LNCaP clone FGC (cell line): ENCODE results near the gene RAB34.

Experiments used
- DNase-seq: peaks from one replicate; pipeline ENCODE4 v3.0.0-alpha.2; 2011; ENCODE audit warnings: low read depth
- H3K4me3 ChIP-seq: 2 replicates; pipeline ENCODE4 v1.5.1; 2011; ENCODE audit warnings: mild to moderate bottlenecking, low read depth, low read length, control low read depth
- TF ChIP-seq, protein P1 (sequence below): IDR thresholded peaks from 2 replicates; pipeline ENCODE4 v1.5.1; 2012; ENCODE audit warnings: mild to moderate bottlenecking; ENCODE audit not compliant: control insufficient read depth, insufficient read depth; ENCODE audit errors: extremely low read depth

RAB34 gene

DNA sequence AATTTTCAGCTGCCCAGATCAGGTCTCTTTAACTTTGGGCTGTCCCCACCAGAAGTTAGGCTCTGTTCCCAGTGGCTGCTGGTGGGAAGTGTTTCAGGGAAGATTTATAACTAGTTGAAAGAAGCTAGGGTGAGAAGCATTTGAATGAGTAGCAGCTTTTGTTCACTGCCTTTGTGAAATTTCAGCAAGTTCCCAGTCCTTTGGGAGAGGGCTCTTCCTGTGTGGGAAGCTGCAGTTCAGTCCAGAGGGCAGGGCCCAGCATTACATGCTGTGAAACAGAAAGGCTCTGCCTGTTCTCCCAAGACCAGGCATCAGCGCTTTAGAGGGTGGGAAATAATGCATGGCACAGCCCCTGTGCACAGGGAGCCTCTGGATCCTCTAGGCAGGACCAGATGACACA, 23.8 kb downstream of the RAB34 start:
- no peak overlapping the region for H3K4me3 ChIP-seq
- TF ChIP-seq, protein P1, sequence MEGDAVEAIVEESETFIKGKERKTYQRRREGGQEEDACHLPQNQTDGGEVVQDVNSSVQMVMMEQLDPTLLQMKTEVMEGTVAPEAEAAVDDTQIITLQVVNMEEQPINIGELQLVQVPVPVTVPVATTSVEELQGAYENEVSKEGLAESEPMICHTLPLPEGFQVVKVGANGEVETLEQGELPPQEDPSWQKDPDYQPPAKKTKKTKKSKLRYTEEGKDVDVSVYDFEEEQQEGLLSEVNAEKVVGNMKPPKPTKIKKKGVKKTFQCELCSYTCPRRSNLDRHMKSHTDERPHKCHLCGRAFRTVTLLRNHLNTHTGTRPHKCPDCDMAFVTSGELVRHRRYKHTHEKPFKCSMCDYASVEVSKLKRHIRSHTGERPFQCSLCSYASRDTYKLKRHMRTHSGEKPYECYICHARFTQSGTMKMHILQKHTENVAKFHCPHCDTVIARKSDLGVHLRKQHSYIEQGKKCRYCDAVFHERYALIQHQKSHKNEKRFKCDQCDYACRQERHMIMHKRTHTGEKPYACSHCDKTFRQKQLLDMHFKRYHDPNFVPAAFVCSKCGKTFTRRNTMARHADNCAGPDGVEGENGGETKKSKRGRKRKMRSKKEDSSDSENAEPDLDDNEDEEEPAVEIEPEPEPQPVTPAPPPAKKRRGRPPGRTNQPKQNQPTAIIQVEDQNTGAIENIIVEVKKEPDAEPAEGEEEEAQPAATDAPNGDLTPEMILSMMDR: no peak
- no peak for DNase-seq

DNA sequence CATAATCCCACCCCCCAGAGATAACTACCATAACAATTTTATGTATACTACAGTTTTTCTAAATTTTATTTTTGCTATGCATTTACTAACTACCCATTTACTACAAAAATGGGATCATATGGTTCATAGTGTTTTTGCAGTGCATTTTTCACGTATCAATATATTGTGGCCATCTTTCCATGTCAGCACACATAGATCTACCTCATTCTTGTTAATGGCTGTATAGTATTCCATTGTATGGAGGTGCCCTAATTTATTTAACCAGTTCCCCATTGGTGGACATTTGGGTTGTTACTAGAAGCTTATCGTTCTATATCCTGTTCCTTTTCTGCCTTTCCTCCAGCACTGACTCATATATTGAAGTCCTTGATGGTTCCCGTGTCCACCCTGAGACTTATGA, 28.7 kb downstream of the RAB34 start:
- TF ChIP-seq, protein P1: no peak
- no peak for DNase-seq

DNA sequence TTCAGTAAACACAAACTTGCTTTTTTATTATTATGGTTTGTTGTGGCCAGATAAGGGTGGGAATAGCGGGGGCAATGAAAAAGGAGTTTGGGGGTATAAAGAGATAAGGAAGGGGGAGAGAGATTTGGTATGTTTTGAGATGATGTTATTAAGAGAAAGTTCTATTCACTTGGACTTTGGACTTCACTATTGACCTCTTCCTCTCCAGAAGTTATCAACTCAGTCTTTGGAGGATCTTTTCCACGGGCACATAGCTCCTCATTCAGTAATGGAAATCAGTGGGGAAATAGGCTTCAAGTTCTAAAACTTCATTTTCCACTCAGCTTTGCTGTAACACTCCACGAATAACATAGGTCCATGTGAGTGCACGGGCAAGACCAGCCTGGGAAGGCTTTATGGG, 29.2 kb downstream of the RAB34 start:
- no peak overlapping the region for H3K4me3 ChIP-seq
- TF ChIP-seq, protein P1: no peak
- DNase-seq: no peak

More for the DNA sequence above, 28.7 kb downstream of the RAB34 start:
- H3K4me3 ChIP-seq: no peak overlapping the region

DNA sequence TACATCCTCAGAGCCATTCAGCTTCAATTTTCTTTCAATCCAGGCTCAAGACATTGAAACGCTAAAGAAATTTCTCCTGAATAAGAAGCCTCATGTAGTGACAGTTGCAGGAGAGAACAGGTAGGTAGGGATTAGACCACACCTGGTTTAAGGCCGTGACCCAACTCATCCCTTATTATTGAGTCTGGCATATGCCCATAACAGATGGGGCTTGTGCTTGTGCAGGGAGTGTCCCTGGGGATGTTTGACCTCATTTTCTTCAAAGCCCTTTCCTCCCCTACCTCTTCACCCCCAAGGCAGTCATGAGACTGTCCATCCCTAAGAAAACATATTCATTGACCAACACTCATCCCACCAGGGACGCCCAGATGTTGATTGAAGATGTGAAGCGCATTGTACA, 31.4 kb downstream of the RAB34 start:
- H3K4me3 ChIP-seq: no peak overlapping the region
- no peak for DNase-seq
- TF ChIP-seq, protein P1: no peak

DNA sequence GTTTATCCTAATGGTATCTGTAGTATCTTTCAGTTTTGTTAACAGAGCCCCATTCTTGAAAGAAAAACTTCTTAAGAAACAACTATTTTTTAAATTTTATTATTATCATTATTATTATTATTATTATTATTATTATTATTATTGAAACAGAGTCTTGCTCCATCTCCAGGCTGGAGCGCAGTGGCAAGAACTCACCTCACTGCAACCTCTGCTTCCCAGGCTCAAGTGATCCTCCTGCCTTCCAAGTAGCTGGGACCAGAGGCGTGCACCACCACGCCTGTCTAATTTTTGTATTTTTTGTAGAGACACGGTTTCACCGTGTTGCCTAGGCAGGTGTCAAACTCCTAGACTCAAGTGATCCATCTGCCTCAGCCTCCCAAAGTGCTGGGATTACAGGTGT, 32.3 kb downstream of the RAB34 start:
- no peak for DNase-seq
- no peak overlapping the region for H3K4me3 ChIP-seq
- TF ChIP-seq, protein P1: no peak

DNA sequence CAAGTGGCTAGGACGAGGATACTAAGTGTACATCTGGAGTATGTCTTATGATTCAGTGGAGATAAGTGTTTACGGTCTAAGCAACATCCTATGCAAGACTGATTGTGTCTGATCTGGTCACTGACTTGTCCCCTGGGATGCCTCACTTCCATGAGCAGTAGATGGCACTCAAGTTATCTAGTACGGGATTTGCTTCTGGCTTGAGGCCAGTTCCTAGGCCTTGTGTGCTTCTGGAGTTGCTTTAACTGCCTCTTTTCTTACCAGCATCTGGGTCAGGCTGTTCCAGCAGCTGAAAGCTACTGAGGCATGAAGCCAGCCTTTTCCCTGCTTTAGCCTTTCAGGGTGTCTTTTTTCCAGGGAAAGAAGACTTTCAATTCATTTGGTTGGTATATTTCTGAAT, 32.7 kb downstream of the RAB34 start:
- no peak overlapping the region for H3K4me3 ChIP-seq
- TF ChIP-seq, protein P1: peak; percentile 60
- peak; percentile 65 for DNase-seq

DNA sequence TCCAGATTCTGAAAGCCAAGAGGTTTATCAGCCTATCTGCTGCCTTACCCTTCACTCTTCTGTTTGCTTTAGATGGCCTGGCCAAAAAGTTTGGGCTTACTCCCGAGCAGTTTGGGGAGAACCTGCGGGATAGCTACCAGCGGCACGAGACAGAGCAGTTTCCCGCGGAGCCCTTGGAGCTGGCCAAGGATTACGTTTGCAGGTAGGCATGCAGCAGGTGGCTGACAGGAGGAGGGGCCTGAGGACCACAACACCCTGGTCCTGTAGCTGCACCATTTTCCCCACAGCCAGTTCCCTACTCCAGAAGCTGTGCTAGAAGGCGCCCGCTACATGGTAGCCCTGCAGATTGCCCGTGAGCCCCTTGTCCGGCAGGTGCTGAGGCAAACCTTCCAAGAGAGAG, 35.0 kb downstream of the RAB34 start:
- TF ChIP-seq, protein P1: no peak
- H3K4me3 ChIP-seq: no peak overlapping the region
- no peak for DNase-seq
